ENCODE results near the gene SLIT3. TPM values are rescaled to one million over a fixed set of nuclear protein-coding genes. Genes with fewer than 3 reads are reported as not detected.
A peak's percentile ranks its signal among the peaks of the same experiment; 100 is the strongest.

SLIT3 gene
- total RNA-seq, 2 experiments from 2014 or later = not detected

DNA sequence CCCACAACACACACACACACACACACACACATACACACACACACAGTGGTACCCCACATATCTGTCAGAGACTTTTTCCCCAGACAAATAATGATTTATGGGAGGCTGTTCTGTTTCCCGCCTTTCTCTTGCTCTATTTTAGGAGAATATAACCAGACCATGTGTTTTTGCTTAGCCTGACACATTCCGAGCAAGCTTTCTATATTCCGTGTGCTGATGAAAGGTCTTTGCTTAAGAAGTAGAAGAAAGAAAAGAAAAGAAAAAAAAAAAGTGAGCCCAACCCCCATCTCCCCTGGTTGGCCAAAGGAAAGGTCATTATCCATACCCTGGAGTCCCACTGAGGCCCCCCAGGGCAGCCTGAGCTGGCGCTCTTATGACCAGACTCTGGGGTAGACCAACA is 338.6 kb downstream of the SLIT3 start:
- CTCF ChIA-PET = no interaction called here
- Mint-ChIP-seq H3K4me1 (peaks cover 8% of the 10 kb centered on the region), H3K27ac (no peak overlapping the region), H3K27me3 (no peaks in the 10 kb centered on the region), H3K36me3 (ENCODE audit: low read depth) (no peaks in the 10 kb centered on the region), H3K9me3 (no peaks in the 10 kb centered on the region), H3K4me3 (no peak overlapping the region)
- POLR2A ChIA-PET = no interaction called here
- DNase-seq = no peak

DNA sequence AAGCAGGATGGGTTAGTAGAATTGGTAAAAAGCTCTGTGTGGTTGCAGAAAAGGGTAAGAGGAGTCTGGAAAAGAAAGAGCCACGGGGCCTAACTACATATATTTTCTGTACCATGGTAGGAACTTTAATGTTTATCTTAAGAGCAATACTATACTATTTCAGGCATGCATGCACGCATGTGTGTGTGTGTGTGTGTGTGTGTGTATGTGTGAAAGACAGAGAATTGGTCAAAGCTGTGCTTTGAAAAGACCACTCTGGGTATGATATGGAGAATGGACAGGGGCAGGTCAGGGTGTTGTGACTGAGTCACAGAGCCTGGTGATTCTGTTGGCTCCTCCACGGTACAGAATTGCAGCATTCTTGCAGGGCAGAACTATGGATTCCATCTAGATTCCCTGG is 339.3 kb downstream of the SLIT3 start:
- Mint-ChIP-seq H3K27me3 (no peaks in the 10 kb centered on the region), H3K9me3 (no peaks in the 10 kb centered on the region), H3K27ac (no peak overlapping the region), H3K4me1 (peaks cover 8% of the 10 kb centered on the region), H3K4me3 (no peak overlapping the region), H3K36me3 (ENCODE audit: low read depth) (no peaks in the 10 kb centered on the region)
- CTCF ChIA-PET = no interaction called here
- POLR2A ChIA-PET = no interaction called here
- no peak for DNase-seq

DNA sequence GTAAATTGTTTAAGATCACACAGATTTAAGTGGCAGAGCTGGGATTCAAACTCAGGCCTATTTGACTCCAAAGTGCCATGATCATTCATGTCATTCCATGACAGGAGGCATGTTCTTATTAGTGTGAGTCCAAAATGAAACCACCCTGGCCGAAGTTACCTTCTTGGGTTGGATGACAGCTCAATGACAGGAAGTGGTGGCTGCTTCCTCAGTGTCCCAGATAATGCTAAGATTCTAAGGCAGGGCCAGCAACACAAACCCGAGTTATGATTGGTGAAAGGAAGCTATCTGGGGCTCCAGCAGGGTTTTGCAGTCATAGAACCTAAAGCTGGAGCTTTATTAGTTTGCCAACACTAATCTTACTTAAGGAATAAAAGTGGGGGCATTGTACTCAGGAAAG is 340.4 kb downstream of the SLIT3 start:
- Mint-ChIP-seq H3K36me3 (ENCODE audit: low read depth) (no peaks in the 10 kb centered on the region), H3K9me3 (no peaks in the 10 kb centered on the region), H3K4me3 (no peak overlapping the region), H3K4me1 (peaks cover 8% of the 10 kb centered on the region), H3K27ac (no peak overlapping the region), H3K27me3 (no peaks in the 10 kb centered on the region)
- DNase-seq = no peak
- POLR2A ChIA-PET = no interaction called here
- CTCF ChIA-PET = interaction anchor here (0.7 to 0.8 kb wide), 2 partner anchors 12 to 14 kb away, joined by 3 read pairs; no protein-coding TSS in a partner anchor

DNA sequence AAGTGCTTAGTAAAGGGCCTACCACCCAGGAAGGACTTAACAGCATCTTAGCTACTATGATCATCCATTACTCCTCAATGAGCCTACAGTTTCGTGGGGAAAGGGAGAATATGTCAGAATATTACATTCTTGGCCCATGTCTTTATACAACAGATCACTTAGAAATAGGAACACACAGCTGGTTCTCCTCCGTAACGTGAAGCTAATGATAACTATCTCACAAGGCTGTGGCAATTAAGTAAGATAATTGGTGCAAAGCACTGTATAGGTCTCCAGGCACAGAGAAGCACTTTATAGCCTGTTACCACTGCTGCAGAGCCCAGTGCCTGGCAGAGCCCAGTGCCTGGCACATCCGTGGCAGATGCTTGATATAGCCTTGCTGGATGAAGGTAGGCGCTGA is 347.6 kb downstream of the SLIT3 start:
- no peaks in the 10 kb centered on the region for H3K9me3 Mint-ChIP-seq
- POLR2A ChIA-PET = no interaction called here
- H3K36me3 Mint-ChIP-seq (ENCODE audit: low read depth) = no peaks in the 10 kb centered on the region
- no peaks in the 10 kb centered on the region for H3K27me3 Mint-ChIP-seq
- no peak overlapping the region for H3K27ac Mint-ChIP-seq
- DNase-seq = no peak
- CTCF ChIA-PET = no interaction called here
- no peak overlapping the region for H3K4me3 Mint-ChIP-seq
- H3K4me1 Mint-ChIP-seq = peaks cover 3% of the 10 kb centered on the region

DNA sequence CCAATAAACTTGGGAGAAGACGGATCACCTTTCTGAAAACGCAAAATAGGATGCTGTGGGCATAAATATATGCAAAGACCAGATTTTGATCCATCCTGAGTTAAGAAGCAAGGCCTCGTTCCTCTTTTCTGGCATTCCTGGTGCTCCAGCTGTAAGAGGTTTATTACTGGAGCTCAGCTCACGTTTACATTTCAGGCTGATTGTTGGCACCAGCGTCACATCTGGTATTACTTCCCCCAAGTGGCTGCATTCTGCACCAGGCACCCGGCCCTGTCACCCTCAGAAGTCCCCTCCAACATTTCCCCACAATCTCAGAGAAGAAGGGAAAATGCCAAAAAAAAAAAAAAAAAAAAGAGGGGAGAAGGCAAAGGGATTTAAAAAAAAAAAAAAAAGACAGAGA is 348.7 kb downstream of the SLIT3 start:
- Mint-ChIP-seq H3K4me3 (no peak overlapping the region), H3K9me3 (no peaks in the 10 kb centered on the region), H3K4me1 (peaks cover 3% of the 10 kb centered on the region), H3K27me3 (no peaks in the 10 kb centered on the region), H3K27ac (no peak overlapping the region), H3K36me3 (ENCODE audit: low read depth) (no peaks in the 10 kb centered on the region)
- POLR2A ChIA-PET = no interaction called here
- DNase-seq = no peak
- CTCF ChIA-PET = no interaction called here

DNA sequence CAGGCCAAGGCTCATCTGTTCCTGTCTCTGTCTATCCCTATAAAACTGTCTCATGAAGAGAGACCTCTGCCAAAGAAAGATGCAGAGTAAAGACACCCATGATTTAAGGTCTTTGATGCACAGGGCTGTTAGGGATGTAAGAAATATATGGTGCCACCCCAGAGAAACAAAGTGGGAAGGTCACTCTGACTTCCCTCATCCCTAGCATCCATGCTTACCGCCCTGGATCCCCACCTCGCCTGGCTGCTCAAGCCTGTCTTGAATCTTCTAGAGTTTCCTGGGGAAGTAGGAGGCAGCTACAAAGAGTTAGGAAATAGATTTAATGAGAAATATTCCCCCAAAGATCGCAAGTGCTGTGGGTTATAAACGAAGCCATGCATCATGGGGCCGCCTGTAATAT is 349.2 kb downstream of the SLIT3 start:
- Mint-ChIP-seq H3K27me3 (no peaks in the 10 kb centered on the region), H3K36me3 (ENCODE audit: low read depth) (no peaks in the 10 kb centered on the region), H3K4me1 (peaks cover 3% of the 10 kb centered on the region), H3K27ac (no peak overlapping the region), H3K4me3 (no peak overlapping the region), H3K9me3 (no peaks in the 10 kb centered on the region)
- DNase-seq = no peak
- ChIA-PET CTCF (no interaction called here), POLR2A (no interaction called here)

DNA sequence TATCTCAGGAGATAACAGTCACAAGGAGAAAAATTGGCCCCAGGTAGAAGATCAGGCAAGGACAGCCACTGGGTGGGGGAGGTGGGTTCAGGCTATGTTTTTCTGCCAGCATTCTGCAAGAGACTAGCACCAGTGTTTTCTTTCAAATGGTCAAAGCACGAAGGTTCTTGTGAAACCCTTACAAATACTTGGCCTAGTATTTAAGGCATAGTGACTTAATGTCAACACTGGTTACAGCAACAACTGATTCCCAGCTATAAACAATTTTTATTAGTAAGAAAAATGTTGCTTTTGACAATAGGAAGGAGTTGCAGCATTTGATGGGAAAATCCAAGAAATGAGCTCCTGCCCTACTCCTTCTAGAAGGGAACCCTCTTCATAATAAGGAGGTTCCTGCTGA is 349.6 kb downstream of the SLIT3 start:
- ChIA-PET POLR2A (no interaction called here), CTCF (no interaction called here)
- Mint-ChIP-seq H3K4me1 (peaks cover 3% of the 10 kb centered on the region), H3K9me3 (no peaks in the 10 kb centered on the region), H3K27ac (no peak overlapping the region), H3K27me3 (no peaks in the 10 kb centered on the region), H3K4me3 (no peak overlapping the region), H3K36me3 (ENCODE audit: low read depth) (no peaks in the 10 kb centered on the region)
- DNase-seq = no peak

DNA sequence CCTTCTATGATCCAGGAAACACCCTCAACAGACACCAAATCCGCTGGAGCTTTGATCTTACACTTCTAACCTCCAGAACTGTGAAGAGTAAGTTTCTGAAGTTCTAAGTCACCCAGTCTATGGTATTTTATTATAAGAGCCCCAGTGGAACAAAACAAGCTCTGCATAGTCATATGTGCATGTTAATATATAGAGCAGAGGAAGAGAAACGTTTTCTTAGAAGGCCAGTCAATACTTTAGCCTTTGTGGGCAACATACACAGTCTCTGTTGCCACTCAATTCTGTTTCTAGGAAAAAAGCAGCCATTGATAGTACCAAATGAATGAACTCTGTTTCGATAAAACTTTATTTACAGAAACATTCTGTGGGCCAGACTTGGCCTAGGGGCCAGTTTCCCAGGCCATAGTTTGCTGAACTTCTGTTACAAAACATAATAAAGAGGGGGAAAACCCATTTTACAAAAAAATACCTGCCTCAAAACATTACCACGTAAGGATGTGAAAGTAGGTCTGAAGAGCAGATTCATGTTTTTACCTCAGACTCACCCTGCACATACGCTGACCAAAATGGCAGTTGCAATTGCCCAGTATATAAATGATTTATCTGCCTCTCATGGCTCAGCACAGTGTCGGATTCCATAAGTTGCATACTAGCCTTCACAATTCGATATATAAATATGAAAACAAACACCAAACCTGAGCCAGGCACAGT is 350.5 kb downstream of the SLIT3 start:
- no peaks in the 10 kb centered on the region for H3K9me3 Mint-ChIP-seq
- H3K4me3 Mint-ChIP-seq = no peak overlapping the region
- H3K4me1 Mint-ChIP-seq = peaks cover 3% of the 10 kb centered on the region
- DNase-seq = no peak
- ChIA-PET CTCF (interaction anchor here (2.2 kb wide), 1 partner anchor 37 kb away, joined by 6 read pairs; no protein-coding TSS in a partner anchor), POLR2A (interaction anchor here (0.6 kb wide), 1 partner anchor 1340 kb away, joined by 5 read pairs; no protein-coding TSS in a partner anchor)
- H3K27ac Mint-ChIP-seq = no peak overlapping the region
- no peaks in the 10 kb centered on the region for H3K36me3 Mint-ChIP-seq (ENCODE audit: low read depth)
- no peaks in the 10 kb centered on the region for H3K27me3 Mint-ChIP-seq

DNA sequence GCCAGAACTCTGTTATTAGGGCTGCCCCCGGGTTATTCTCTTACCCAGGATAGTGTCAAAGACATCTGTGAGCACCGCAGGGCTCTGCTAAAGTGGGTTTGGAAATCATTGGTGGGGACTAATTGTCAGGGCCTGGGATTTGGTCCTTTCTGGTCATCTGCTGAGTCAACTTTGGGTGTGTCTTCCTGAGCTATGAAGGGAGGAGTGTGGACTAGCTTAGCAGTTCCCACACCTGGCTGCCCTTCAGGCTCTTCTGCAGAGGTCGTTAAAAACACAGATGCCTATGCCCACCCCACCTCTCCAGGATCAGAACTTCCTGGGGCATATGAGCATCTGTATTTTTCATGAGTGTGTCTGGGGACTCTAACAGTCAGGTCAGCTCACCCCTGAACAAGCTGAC is 352.2 kb downstream of the SLIT3 start:
- ChIA-PET CTCF (interaction anchor here (1.1 to 2.2 kb wide), 2 partner anchors 12 to 39 kb away, joined by 3 to 6 read pairs; no protein-coding TSS in a partner anchor), POLR2A (no interaction called here)
- Mint-ChIP-seq H3K4me1 (peaks cover 3% of the 10 kb centered on the region), H3K9me3 (no peaks in the 10 kb centered on the region), H3K36me3 (ENCODE audit: low read depth) (no peaks in the 10 kb centered on the region), H3K4me3 (no peak overlapping the region), H3K27ac (no peak overlapping the region), H3K27me3 (no peaks in the 10 kb centered on the region)
- DNase-seq = no peak

DNA sequence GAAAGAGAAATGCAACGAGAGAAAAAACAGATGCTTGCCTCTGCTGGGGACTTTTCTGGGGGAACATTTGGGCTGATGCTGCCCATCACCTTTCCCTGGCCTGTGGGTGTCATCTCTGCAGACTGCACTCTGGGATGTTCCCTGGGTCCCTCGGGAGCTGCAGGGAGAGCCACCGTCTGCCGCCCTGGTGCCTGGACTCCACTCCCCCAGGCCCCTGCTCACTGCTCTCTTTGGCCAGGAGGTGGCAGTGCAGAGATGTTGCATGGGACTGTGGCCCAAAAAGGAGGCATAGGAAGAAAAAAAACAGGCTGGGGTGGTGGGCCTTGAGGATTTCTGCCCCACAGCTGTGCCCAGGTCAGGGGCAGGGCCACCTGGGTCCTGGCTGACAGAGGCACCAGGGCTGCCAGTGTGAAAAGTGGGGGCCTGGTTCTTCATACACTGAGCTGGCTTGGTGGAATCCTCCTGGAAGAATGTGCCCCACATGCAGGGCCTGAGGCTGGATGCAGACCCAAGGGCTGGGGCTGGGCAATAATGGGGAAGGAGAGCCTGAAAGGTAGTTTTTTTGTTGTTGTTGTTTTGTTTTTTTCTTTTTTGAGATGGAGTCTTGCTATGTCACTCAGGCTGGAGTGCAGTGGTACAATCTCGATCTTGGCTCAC is 353.6 kb downstream of the SLIT3 start:
- Mint-ChIP-seq H3K9me3 (no peaks in the 10 kb centered on the region), H3K36me3 (ENCODE audit: low read depth) (no peaks in the 10 kb centered on the region), H3K27me3 (no peaks in the 10 kb centered on the region), H3K4me3 (no peak overlapping the region), H3K27ac (no peak overlapping the region), H3K4me1 (peaks cover 3% of the 10 kb centered on the region)
- ChIA-PET POLR2A (no interaction called here), CTCF (interaction anchor here (1.2 kb wide), 1 partner anchor 13 kb away, joined by 3 read pairs; no protein-coding TSS in a partner anchor)
- DNase-seq = peak; percentile 23

DNA sequence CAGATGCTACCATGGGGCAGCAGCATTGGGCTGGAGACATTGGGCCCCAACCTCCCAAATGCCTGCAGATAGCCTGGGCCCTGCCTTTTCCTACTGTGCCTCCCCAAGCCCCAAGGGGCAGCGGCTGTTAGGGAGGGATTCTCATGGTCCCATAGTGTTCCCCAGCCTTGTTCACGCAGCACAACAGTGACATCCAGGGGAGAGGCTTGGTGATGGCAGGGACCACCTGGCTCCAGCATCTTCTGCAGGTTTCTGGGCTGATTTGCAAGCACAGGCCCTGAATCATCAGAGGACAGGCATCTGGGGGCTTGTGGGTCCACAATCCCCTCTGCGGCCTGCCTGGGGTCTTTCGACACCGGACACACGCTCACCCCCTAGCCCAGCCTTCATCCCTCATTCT is 354.6 kb downstream of the SLIT3 start:
- H3K9me3 Mint-ChIP-seq = no peaks in the 10 kb centered on the region
- no peaks in the 10 kb centered on the region for H3K27me3 Mint-ChIP-seq
- DNase-seq = no peak
- CTCF ChIA-PET = interaction anchor here (1.2 kb wide), 1 partner anchor 14 kb away, joined by 3 read pairs; no protein-coding TSS in a partner anchor
- POLR2A ChIA-PET = no interaction called here
- H3K4me1 Mint-ChIP-seq = peaks cover 3% of the 10 kb centered on the region
- H3K36me3 Mint-ChIP-seq (ENCODE audit: low read depth) = no peaks in the 10 kb centered on the region
- H3K27ac Mint-ChIP-seq = no peak overlapping the region
- no peak overlapping the region for H3K4me3 Mint-ChIP-seq

DNA sequence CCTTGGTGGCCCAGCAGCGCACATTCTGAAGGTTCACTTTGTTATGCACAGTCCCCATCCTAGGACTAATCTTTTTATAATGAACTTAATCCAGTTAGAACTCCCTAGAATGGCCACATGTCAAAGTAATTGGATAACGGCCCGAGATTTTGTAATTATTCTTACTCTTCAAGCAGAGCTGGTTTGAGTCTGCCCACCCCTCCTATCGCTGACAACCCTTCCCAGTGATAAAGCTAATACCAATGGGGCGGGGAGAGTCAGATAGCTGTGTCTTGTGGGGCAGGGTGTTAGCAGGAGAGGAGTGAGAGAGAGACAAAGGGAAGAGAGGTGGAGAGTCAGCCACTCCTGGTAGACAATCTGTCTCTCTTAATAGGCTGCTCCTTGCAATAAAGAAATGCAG is 356.9 kb downstream of the SLIT3 start:
- ChIA-PET CTCF (no interaction called here), POLR2A (no interaction called here)
- DNase-seq = no peak
- Mint-ChIP-seq H3K27ac (no peak overlapping the region), H3K9me3 (no peaks in the 10 kb centered on the region), H3K4me3 (no peak overlapping the region), H3K27me3 (no peaks in the 10 kb centered on the region), H3K4me1 (no peaks in the 10 kb centered on the region), H3K36me3 (ENCODE audit: low read depth) (no peaks in the 10 kb centered on the region)

DNA sequence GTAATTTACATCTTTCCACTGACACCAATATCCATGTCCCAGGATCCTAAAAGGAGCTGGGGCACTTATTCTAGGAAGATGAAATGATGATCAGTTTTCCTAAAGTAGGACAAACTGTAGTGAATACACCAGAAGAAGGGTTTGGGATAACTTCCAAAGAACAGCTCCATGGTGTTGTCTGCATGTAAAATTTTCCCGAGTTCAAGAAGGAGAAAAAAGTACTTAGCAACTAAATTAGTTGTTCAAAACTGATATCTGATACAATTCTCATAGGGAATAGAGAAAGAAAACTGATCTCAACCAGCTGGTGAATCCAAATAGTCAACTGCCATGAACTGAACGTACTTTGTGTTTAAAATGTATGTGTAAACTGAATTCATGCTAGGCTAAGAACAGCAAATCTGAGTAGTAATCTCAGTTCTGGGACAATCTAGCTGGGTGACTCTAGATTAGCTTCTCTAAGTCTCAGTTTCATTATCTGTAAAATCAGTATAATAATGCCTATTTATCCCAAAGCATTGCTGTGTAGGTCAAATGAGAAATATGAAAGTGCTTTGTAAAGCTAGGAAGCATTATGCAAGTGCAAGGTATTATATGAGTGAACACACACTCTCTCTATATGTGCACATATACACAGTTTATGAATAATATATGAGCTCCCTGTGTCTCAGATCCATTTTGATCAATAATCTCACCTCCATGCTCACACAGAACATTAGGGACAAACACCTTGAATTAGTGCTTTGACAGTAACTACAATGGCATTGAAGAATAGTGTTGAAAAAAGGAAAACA is 357.7 kb downstream of the SLIT3 start:
- H3K36me3 Mint-ChIP-seq (ENCODE audit: low read depth) = no peaks in the 10 kb centered on the region
- H3K27me3 Mint-ChIP-seq = no peaks in the 10 kb centered on the region
- ChIA-PET CTCF (no interaction called here), POLR2A (no interaction called here)
- no peak overlapping the region for H3K27ac Mint-ChIP-seq
- H3K4me3 Mint-ChIP-seq = no peak overlapping the region
- H3K4me1 Mint-ChIP-seq = no peaks in the 10 kb centered on the region
- no peaks in the 10 kb centered on the region for H3K9me3 Mint-ChIP-seq
- no peak for DNase-seq
